Ectodermal cell (in vitro differentiated cells): Measurements from ENCODE around the gene PSENEN.
A peak's percentile ranks its signal among the peaks of the same experiment; 100 is the strongest.

ENCODE experiments used
- H3K27ac ChIP-seq: 2 replicates; pipeline ENCODE4 v1.7.0; 2013; ENCODE audit warnings: mild to moderate bottlenecking, low read depth, low read length; ENCODE audit not compliant: insufficient read depth, poor library complexity, severe bottlenecking
- H3K27me3 ChIP-seq: 2 replicates; pipeline ENCODE4 v1.7.0; 2013; ENCODE audit warnings: mild to moderate bottlenecking, low read length; ENCODE audit not compliant: insufficient read depth, control insufficient read depth, poor library complexity, severe bottlenecking
- H3K36me3 ChIP-seq: one replicate; pipeline ENCODE4 v1.7.0; 2013; ENCODE audit warnings: low read length; ENCODE audit not compliant: control insufficient read depth, insufficient read depth
- H3K4me1 ChIP-seq: one replicate; pipeline ENCODE4 v1.7.0; 2013; ENCODE audit warnings: low read length; ENCODE audit not compliant: control insufficient read depth, insufficient read depth
- H3K4me3 ChIP-seq: 2 replicates; pipeline ENCODE4 v1.7.0; 2013; ENCODE audit warnings: low read depth, low read length, control low read depth; ENCODE audit not compliant: insufficient read depth
- H3K9me3 ChIP-seq: 2 replicates; pipeline ENCODE4 v1.7.0; 2013; ENCODE audit warnings: mild to moderate bottlenecking, low read length, moderate library complexity; ENCODE audit not compliant: control insufficient read depth
- WGBS, 2 experiments: methylation state at CpG; one replicate each; pipeline ENCODE4 v1.1.7; 2013; ENCODE audit warnings: missing lambda C conversion rate in 2 of 2; 5-methylcytosine and 5-hydroxymethylcytosine counted together

PSENEN gene

GRCh38 chr19:35781650-35782049 is 36.2 kb downstream of the PSENEN start:
- Histone ChIP-seq H3K27me3 (peaks cover 1% of the 10 kb centered on the region), H3K27ac (no peak overlapping the region), H3K9me3 (no peaks in the 10 kb centered on the region), H3K4me1 (peaks cover 15% of the 10 kb centered on the region), H3K36me3 (no peaks in the 10 kb centered on the region), H3K4me3 (no peak overlapping the region)
- WGBS, 2 experiments: 31 to 37% methylated on average over 9 of the region's 9 CpGs

- H3K4me3 ChIP-seq: no peak overlapping the region
- no peaks in the 10 kb centered on the region for H3K9me3 ChIP-seq
- no peaks in the 10 kb centered on the region for H3K36me3 ChIP-seq
- no peaks in the 10 kb centered on the region for H3K27me3 ChIP-seq
- H3K27ac ChIP-seq: no peak overlapping the region
- peaks cover 6% of the 10 kb centered on the region for H3K4me1 ChIP-seq
- 92 to 94% methylated on average over 12 of the region's 12 CpGs for WGBS, 2 experiments
Measured at GRCh38 chr19:35782589-35782988, 37.1 kb downstream of the PSENEN start.

- Histone ChIP-seq H3K9me3 (no peaks in the 10 kb centered on the region), H3K27me3 (no peaks in the 10 kb centered on the region), H3K4me3 (no peak overlapping the region), H3K4me1 (peaks cover 3% of the 10 kb centered on the region), H3K36me3 (no peaks in the 10 kb centered on the region), H3K27ac (no peak overlapping the region)
- WGBS, 2 experiments: 66 to 70% methylated on average over 28 of the region's 28 CpGs
Measured at GRCh38 chr19:35783469-35784434, 38.3 kb downstream of the PSENEN start.

GRCh38 chr19:35784503-35785338 is 39.3 kb downstream of the PSENEN start:
- H3K4me3 ChIP-seq: peak overlapping the region; percentile 29
- no peaks in the 10 kb centered on the region for H3K36me3 ChIP-seq
- 17 to 26% methylated on average over 45 of the region's 45 CpGs for WGBS, 2 experiments

GRCh38 chr19:35785339-35785627 is 39.8 kb downstream of the PSENEN start:
- WGBS, 2 experiments: 81 to 86% methylated on average over 10 of the region's 10 CpGs
- Histone ChIP-seq H3K4me3 (peak overlapping the region; percentile 29), H3K27me3 (no peaks in the 10 kb centered on the region), H3K9me3 (no peaks in the 10 kb centered on the region), H3K36me3 (no peaks in the 10 kb centered on the region), H3K27ac (no peak overlapping the region), H3K4me1 (peaks cover 3% of the 10 kb centered on the region)

More at GRCh38 chr19:35784503-35785338, 39.3 kb downstream of the PSENEN start:
- H3K4me1 ChIP-seq: peaks cover 3% of the 10 kb centered on the region
- H3K27ac ChIP-seq: no peak overlapping the region
- no peaks in the 10 kb centered on the region for H3K9me3 ChIP-seq
- H3K27me3 ChIP-seq: no peaks in the 10 kb centered on the region

GRCh38 chr19:35786299-35787160 is 41.1 kb downstream of the PSENEN start:
- H3K4me1 ChIP-seq: peaks cover 3% of the 10 kb centered on the region
- H3K36me3 ChIP-seq: no peaks in the 10 kb centered on the region
- no peaks in the 10 kb centered on the region for H3K9me3 ChIP-seq
- H3K4me3 ChIP-seq: no peak overlapping the region
- no peaks in the 10 kb centered on the region for H3K27me3 ChIP-seq
- 92 to 93% methylated on average over 31 of the region's 31 CpGs for WGBS, 2 experiments
- H3K27ac ChIP-seq: no peak overlapping the region

- Histone ChIP-seq H3K4me1 (peaks cover 3% of the 10 kb centered on the region), H3K27ac (no peak overlapping the region), H3K4me3 (no peak overlapping the region), H3K27me3 (no peaks in the 10 kb centered on the region), H3K9me3 (no peaks in the 10 kb centered on the region), H3K36me3 (no peaks in the 10 kb centered on the region)
- 91 to 93% methylated on average over 15 of the region's 15 CpGs for WGBS, 2 experiments
Measured at GRCh38 chr19:35787227-35787799, 41.9 kb downstream of the PSENEN start.

- 84 to 85% methylated on average over 12 of the region's 12 CpGs for WGBS, 2 experiments
- no peaks in the 10 kb centered on the region for H3K9me3 ChIP-seq
- H3K27me3 ChIP-seq: no peaks in the 10 kb centered on the region
- H3K4me1 ChIP-seq: peaks cover 3% of the 10 kb centered on the region
- H3K36me3 ChIP-seq: no peaks in the 10 kb centered on the region
- no peak overlapping the region for H3K27ac ChIP-seq
- no peak overlapping the region for H3K4me3 ChIP-seq
Measured at GRCh38 chr19:35788205-35788960, 42.9 kb downstream of the PSENEN start.
